Activated CD4-positive, alpha-beta T cell treated with anti-CD3 and anti-CD28 coated beads, Interleukin-2, amount 50 U/mL, for 16 hours (primary cell): Measurements from ENCODE around the gene OVCA2.
"Not testable (repeated sequence)": the region's sequence is repeated elsewhere in the genome, so short reads cannot be mapped to it uniquely, and the experiment has no call there.

ENCODE experiments used
- DNase-seq: peaks from one replicate; pipeline ENCODE4 v3.0.0-alpha.2; 2020

OVCA2 gene

GRCh38 chr17:2041561-2042389 lies at the start of gene OVCA2:
Gene OVCA2, plus strand, starts transcription at chr17:2042022. Its CDS starts 26 bp downstream, at chr17:2042048.
- DNase-seq: peak; percentile 97

- no peak for DNase-seq
Observed at GRCh38 chr17:1992541-1992940, 49.3 kb upstream of the OVCA2 start.

GRCh38 chr17:1994707-1995106 lies 47.1 kb upstream of the OVCA2 start:
- no peak for DNase-seq

- no peak for DNase-seq
Observed at GRCh38 chr17:1995321-1995892, 46.4 kb upstream of the OVCA2 start.

- DNase-seq: no peak
Observed at GRCh38 chr17:1995907-1996799, 45.7 kb upstream of the OVCA2 start.

GRCh38 chr17:1996800-1997288 lies 45.0 kb upstream of the OVCA2 start:
- no peak for DNase-seq

GRCh38 chr17:1997289-1997926 lies 44.4 kb upstream of the OVCA2 start:
- DNase-seq: no peak

- no peak for DNase-seq
Observed at GRCh38 chr17:1997927-1998742, 43.7 kb upstream of the OVCA2 start.

- no peak for DNase-seq
Observed at GRCh38 chr17:1999557-2000251, 42.1 kb upstream of the OVCA2 start.

- DNase-seq: no peak
Observed at GRCh38 chr17:2002767-2003329, 39.0 kb upstream of the OVCA2 start.

- DNase-seq: no peak
Observed at GRCh38 chr17:2003525-2003924, 38.3 kb upstream of the OVCA2 start.

- DNase-seq: no peak
Observed at GRCh38 chr17:2004435-2004952, 37.3 kb upstream of the OVCA2 start.

- no peak for DNase-seq
Observed at GRCh38 chr17:2008332-2009126, 33.3 kb upstream of the OVCA2 start.

GRCh38 chr17:2009737-2010136 lies 32.1 kb upstream of the OVCA2 start:
- DNase-seq: no peak

- no peak for DNase-seq
Observed at GRCh38 chr17:2011411-2012371, 30.1 kb upstream of the OVCA2 start.

GRCh38 chr17:2012499-2012898 lies 29.3 kb upstream of the OVCA2 start:
- DNase-seq: no peak

GRCh38 chr17:2013220-2013993 lies 28.4 kb upstream of the OVCA2 start:
- DNase-seq: not testable (repeated sequence)

GRCh38 chr17:2013994-2014317 lies 27.9 kb upstream of the OVCA2 start:
- no peak for DNase-seq
